Stimulated activated CD4-positive, alpha-beta T cell treated with anti-CD3 and anti-CD28 coated beads, Interleukin-12 subunit alpha, Interleukin-12 subunit beta, amount 100 ng/mL, for 4 hours (primary cell): ENCODE measurements around the gene DSE.
"Not testable (repeated sequence)": the region's sequence is repeated elsewhere in the genome, so short reads cannot be mapped to it uniquely, and the experiment has no call there.

Source experiments
- DNase-seq: peaks from one replicate; pipeline ENCODE4 v3.0.0-alpha.2; 2020

Gene DSE

DNA sequence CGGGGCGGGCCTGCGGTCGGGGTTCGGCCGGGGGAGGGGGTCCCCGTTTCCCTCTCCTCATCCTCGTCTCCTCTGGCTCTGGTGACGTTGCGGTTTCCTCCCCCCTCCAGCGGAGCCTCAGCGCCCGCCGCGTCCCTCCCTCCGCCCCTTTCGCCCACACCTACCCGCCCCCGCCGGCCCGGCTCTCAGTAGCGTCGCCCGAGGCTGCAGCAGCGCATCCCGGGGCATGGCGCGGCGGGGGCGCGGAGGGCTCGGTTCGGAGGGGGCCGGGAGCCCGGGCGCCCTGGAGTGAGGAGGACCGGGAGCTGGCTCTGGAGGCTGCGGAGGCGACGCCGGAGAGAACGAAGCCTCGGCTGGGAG is at the start of gene DSE:
TSS of gene DSE (plus strand) at position 188 of the 360 bp plus-strand sequence. CDS start 28,304 bp downstream, outside the sequence.
- DNase-seq, result peak; percentile 63

DNA sequence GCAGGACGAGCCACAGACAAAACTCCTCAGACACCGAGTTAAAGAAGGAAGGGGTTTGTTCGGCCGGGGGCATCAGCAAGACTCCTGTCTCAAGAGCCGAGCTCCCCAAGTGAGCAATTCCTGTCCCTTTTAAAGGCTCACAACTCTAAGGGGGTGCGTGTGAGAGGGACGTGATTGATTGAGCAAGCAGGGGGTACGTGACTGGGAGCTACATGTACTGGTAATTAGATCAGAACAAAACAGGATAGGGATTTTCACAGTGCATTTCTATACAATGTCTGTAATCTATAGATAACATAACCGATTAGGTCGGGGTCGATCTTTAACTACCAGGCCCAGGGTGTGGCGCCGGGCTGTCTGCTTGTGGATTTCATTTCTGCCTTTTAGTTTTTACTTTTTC is 48.8 kb upstream of the DSE start:
- not testable (repeated sequence) for DNase-seq

DNA sequence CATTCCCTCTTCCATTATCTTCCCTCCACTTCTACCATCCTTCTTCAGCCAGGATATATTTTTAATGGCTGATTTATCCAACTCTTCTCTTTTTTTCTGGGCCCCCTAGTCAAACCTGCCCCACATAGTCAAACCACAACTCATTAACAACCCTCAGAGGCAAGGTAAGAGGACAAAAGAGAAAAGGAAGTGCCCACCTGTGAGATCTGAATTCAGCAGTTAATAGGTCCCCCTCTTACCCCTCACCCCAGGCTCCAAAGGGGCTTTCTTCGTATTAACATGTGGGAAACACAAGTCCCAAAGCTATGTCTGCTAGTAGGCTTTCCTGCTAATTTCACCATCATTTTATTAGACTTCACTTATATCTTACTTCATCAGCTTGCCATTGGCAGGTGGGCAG is 46.9 kb upstream of the DSE start:
- no peak for DNase-seq

DNA sequence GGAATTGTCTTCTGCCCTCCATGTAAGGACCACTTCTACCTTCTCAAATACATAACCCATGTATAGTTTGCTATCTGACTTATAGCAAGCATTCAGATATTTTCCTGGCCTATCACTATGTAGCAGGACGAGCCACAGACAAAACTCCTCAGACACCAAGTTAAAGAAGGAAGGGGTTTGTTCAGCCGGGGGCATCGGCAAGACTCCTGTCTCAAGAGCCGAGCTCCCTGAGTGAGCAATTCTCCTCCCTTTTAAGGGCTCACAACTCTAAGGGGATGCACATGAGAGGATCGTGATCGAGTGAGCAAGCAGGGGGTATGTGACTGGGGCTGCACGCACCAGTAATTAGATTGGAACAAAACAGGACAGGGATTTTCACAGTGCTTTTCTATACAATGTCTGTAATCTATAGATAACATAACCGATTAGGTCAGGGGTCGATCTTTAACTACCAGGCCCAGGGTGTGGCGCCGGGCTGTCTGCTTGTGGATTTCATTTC is 45.1 kb upstream of the DSE start:
- not testable (repeated sequence) for DNase-seq

DNA sequence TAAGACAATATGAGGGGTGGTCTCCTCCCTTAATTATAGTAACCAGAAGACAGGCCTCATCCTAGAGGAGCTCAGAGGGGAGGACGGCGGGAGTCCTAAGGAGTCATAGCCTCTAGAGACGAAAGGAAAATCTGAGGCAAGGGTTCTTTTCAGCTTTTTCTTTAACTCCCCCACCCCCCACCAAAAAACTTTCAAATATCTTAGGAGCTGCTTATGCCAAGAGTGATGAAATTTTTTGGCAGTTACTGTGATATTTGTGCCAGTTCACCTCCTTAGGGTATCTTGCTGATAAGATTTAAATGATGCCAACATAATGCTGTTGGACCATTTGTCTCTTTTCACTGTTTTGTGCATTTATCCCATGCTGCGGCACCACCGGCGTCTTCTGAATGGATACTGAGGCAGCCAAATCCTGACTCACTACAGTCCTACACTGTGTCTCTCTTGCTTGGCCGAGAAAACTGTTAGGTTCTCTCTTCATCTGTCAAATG is 44.5 kb upstream of the DSE start:
- DNase-seq, result no peak

DNA sequence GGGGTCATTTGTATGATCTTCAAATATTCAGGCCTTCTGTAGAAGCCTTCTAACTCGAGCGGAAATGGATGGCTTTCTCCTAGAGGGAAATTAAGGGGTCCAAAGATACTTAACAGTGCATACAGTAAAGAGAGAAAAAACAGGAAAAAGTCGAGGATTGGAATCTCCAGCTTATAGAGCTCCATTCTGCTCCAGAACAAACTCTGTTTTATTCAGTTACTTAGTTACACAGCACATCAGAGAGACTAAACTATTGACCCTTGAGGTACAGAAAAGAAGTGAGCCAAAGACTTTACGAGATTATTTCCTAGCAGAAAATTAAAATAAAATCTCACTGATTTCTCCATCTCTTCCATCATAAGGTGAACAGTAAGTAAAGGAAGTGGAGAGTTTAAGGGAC is 43.8 kb upstream of the DSE start:
- no peak for DNase-seq

DNA sequence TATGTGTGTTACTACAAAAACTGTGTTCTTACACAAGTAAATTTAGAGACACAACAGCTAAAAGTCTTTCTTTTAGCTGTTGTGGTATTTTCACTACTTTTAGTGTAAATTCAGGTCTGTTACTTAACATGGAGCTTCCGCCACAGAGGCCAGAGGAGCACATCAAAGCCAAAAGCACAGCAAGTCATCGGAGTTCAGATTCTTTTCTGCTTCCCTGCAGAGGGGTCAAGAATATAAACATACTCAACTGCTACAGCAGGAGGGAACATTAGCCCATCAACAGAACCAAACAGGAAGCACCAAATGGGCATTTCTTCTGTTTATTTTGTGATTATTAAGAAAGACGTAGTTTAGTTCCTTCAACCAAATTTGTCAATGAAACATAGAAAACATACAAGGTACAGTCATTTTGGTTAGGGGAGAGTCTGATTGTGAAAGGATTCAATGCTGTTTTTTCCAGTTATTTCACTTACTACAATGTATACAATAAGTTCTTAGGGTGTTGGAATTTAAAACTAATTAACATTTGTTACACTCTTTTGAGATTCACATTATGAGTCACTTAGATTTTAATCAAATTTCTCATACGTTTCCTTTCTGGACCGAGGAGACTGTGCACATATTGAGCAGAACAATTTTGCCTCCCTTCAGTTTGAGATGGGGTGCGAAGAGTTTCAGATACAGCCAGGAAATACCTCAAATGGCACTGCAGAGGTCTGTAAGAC is 42.8 kb upstream of the DSE start:
- no peak for DNase-seq

DNA sequence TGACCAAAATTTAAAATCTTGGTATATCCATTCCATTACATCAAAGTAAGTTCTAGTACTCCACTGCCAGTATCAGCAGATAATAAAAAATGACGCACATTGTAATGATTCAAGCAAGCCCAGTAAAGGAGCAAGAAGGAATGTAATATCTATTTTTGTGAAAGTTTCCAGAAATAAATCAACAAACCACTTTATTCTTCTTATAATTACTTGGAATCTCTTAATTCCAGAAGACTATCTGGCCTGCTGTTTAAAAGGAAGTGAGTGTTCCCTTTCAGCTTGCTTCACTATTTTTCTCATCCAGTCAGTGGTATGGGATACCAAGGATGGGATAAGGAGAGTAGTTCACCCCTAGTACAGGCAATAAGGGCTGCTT is 42.2 kb upstream of the DSE start:
- DNase-seq, result no peak

DNA sequence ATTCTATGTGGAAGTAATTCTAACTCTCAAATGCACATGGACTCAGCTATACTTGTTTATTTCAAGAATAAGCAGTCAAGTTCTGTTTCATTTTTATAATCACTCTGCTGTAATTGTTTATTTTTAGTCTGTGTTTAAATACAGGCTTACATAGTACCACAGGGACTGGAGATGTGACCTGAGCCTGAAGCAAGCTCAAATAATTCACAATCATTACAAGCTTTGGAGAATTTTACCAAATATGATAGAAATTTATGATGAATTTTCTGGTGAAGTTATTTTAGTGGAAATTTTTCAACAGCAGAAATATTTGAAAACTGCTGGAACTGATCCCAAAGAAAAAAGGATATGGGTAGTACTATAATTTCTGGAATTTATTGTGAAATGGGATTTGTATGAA is 41.6 kb upstream of the DSE start:
- no peak for DNase-seq

DNA sequence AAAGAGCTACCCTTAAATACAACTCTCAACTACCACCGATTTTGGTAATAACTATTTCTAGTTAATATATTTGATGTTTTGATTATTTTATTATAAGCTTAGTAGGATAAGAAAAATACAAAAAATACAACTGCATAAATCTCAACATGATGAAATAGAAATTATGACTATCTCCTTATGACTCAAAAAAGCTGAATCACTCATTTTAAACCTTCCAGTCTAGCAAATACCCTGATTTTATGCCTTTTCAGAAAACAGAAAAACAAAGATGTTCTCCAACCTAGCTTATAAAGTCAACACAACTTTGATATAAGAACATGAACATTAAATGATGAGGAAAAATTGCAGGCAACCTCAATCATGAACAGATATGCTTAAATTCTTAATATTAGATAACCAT is 40.2 kb upstream of the DSE start:
- DNase-seq, result no peak

DNA sequence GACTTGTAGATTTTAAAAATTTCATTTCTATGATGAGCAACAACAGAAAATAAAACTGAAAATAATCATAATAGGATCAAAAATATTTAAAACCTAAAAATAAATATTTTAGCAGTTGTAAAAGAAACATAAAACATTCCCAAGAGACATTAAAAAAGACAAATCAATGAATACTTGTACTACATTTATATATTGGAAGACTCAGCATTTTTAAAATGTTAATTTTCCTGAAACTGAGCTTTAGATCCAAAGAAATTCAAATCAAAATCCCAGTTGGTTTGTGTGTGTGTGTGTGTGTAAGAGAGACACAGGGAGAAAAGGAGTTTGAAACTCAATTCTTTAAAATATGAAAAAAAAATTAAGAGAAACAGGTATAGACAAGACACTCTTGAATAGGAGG is 38.7 kb upstream of the DSE start:
- no peak for DNase-seq

DNA sequence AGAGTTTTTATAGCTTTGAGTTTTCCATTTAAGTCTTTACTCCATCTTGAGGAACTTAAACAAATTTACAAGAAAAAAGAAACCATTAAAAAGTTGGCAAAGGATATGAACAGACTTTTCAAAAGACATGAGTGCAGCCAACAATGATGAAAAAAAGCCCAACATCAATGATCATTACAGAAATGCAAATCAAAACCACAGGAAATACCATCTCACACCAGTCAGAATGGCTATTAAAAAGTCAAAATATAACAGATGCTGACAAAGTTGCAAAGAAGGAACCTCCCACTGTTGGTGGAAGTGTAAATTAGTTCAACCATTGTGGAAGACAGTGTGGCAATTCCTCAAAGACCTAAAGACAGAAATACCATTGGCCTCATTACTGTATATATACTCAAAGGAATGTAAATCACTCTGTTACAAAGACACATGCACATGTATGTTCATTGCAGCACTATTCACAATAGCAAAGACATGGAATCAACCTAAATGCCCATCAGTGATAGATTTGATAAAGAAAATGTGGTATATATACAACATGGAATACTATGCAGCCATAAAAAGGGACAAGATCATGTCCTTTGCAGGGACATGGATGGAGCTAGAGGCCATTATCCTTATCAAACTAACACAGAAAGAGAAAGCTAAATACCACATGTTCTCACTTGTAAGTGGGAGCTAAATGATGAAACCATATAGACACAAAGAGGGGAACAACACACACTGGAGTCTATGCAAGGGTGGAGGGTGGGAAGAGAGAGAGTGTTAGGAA is 35.9 kb upstream of the DSE start:
- DNase-seq, result not testable (repeated sequence)

DNA sequence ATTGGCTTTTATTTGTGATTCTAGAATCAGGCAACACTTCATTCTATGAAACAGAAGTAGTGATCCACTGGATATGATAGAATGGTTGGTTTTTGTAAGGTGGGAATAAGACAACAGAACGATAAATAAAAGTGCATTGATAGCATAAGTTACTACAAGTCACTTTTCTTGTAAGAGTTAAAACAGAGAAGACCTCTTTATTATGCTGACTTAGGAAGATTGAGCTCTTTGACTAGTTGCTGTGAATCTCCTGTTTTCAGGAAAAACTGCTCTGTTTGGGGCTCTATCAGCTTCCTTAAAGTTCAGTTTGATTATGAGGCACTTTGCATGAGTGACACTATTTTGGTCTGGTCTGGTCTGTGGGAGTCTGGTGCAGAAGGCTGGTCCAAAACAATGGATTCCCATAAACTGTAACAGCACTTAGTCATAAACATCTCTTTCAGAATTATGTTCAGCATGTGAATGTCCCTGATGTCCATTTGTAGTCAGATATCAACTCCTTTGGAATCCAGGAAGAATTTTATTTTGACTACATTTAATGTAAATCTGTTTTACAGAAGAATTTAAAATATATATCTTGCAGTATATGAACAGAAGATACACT is 35.0 kb upstream of the DSE start:
- DNase-seq, result no peak

DNA sequence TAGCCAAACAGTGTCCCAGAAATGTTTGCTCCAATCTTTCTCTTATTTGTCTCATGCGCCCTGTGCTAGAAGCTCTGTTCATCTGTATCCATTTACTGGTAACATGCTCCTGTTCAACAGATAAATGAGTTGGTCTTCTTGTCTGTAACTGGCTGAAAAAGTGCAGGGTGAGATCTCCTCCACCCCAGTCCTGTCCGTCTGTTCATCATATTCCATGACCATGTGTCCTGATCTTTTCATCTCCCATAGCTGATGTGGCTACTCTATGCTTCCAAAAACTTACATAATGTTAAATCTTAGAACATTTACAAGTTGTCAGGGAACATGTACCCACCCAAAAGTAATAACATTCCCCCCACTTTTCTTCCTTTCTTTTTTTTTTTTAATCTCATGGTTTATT is 31.8 kb upstream of the DSE start:
- DNase-seq, result no peak

DNA sequence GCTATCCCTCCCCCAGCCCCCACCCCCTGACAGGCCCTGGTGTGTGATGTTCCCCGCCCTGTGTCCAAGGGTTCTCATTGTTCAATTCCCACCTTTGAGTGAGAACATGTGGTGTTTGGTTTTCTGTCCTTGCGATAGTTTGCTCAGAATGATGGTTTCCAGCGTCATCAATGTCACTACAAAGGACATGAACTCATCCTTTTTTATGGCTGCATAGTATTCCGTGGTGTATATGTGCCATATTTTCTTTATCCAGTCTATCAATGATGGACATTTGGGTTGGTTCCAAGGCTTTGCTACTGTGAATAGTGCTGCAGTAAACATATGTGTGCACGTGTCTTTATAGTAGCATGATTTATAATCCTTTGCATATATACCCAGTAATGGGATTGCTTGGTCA is 30.1 kb upstream of the DSE start:
- not testable (repeated sequence) for DNase-seq

DNA sequence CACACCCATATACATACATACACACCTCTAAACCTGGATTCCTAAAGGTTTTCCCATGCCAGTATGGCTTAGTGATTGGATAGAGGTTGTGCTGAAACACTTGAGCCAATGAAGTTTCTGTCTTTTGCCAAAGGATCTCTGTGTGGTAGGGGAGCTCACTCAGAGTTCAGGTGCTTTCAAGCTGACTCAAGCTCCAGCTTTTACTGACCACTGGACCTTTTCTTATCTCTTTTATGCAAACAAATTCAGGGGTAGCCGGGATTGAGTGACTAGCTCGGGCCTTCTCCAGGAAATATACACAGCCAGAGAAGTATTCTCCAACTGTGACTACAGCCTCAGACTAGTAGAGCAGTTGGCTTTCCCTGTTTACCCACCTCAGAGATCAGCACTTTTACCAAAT is 21.5 kb upstream of the DSE start:
- DNase-seq, result no peak

DNA sequence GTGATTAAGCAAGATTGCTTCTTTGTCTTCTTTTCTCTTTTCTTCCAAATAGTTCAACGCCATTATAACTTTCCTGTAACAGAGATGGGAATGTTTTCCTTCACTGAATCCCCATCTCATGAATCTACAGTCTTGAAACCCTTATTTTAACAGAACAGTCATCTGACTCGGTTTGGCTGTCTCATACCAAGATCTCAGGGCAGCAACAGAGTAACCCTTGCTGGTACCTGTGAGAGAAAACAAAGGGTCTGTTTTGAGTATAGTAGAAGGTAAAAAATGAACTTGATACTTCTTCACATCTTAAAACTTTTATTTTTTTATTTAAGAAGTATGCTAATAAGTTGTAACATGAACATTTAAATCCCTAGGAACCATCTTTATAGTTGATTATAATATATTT is 19.6 kb upstream of the DSE start:
- DNase-seq, result no peak

DNA sequence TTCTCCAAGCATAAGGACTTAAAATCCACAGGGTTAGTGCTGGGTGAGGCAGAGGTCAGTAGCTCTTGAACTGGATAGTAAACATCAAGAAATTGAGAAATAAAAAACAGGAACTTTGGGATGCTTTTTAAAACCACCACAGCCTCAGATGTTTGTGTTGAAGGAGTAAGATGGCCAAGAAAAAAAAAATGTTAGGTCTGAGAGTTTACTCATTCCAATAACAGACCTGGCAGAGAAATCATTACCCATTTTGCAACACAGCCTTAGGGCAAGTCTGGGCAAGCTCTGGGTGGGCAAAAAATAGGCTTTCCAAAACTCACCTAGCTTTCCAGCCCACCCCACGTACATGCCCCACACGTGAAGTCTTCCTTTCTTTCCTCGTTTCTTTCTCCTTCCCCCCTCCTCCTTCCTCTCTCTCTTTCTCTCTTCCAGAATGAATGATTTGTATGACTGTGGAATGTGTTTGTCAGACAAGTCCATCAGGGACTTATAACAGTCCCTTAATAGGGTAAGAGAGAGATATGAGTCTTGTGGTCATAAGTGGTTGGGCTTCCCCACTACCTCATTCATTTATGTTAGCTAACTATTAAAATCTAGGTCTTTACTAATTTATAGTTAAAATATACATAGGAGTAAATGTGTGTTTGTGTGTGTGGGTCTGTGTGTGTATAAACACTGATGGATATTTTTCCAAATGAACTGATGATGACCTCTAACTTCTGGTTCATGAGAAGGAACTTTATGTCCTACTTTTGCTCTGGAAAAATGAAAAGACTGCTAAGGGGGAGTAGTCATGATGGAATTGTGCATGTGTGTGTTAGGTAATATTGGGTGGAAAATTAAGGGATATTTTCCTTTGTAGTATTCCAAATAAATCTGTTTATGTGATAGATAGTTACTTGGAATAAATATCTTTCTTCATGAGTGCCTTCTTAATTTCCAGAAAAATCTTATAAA is 18.0 kb upstream of the DSE start:
- DNase-seq, result no peak

DNA sequence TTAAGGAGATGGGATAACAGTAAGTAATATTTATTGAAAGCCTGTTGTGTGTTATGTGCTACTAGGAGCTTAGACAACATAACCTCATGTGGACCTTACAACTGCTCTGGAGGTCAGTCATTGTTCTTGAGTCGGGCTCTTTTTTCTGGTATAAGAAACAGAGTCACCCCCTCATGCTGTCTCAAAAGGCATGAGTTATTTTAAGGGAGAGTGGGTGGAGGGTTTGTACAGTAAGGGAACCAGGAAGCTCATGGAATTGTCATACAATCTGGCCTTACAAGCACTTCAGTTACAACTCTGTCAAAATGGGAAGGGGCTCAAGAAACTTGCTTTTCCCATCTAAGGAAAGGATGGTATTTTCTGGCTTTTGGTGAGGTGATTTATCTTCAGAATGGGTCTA is 16.5 kb upstream of the DSE start:
- DNase-seq, result no peak

DNA sequence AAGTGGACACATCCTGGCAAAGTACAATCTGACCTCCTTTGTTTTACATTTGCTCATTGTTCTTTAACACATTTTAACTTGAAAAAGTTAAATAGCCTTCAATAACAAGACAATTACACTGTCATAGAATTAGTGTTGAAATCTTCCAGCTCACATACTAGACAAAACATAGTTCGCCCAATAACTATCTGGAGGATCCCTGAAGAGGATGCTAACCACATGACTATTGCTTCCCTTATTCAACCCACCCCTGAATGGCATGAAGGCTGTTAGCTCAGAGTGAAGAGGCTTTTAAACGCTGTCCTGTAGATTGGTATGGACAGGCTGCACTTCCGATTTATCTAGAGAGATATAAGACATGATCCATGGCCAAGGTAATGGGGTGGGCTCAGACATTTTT is 15.0 kb upstream of the DSE start:
- no peak for DNase-seq

DNA sequence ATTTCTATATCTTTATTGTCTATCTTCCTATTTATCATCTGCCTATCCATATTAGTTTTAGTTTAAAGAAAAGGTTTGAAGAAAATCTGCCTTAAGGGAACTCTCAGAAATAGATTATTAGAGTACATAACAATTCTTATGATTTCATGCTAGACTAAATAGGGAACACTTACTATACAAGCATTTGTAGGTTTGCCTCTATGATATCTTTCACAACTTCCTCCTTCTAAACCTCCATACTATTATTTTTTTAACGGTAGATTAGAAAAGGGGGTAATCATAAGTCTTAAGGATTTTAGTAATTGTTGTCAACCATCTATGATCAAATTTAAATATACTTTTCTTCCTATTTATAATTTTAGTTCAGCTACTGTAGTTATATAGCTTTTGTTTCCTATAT is 11.6 kb upstream of the DSE start:
- no peak for DNase-seq

DNA sequence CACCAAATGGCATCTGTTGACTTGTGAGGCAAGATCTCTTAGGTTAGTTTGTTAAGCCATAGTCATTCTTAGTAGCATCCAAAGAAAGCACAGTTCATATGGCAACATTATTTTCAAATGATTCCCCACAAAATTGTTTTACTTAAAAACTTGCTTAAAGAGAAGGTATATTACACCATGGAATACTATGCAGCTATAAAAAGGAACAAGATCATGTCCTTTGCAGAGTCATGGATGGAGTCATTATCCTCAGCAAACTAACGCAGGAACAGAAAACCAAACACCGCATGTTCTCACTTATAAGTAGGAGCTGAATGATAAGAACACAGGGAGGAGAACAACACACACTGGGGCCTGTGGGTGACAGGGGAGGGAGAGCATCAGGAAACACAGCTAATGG is 10.9 kb upstream of the DSE start:
- DNase-seq, result no peak

DNA sequence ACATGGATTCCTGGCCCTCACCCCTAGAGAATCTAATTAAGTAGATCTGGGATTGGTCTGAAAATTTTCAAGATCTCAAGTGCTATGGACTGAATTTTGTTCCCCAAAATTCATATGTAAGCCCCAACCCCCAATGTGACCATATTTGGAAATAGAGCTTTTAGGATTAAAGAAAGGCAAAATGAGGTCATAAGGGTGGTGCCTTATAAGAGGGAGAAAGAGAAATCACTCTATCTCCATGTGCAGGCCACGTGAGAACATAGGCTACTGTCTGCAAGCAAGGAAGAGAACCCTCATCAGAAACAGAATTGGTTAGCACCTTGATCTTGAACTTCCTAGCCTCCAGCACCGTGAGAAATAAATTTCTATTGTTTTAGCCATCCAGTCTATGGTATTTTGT is 8.5 kb upstream of the DSE start:
- no peak for DNase-seq
